Right cardiac atrium (tissue), 5 donors: ENCODE measurements around the gene MYOZ3. TPM values are rescaled to one million over a fixed set of nuclear protein-coding genes. Genes with fewer than 3 reads are reported as not detected.

Source experiments
- ATAC-seq, 2 donors: fragments of 200-7000 bp; cut with Tn5 transposase; one replicate each; pipeline versions ENCODE4 v1.8.0 to v1.9.1; 2020; ENCODE audit warnings: moderate library complexity in 2 of 2, mild to moderate bottlenecking in 1 of 2
- DNase-seq, 3 donors: peaks; one replicate each; pipeline ENCODE4 v3.0.0-alpha.2; 2020
- H3K27ac ChIP-seq: one replicate; pipeline ENCODE4 v1.5.1; 2013; ENCODE audit warnings: mild to moderate bottlenecking, low read length, control low read depth, moderate library complexity
- H3K27me3 ChIP-seq: one replicate; pipeline ENCODE4 v1.6.1; 2013; ENCODE audit not compliant: control insufficient read depth, insufficient read depth
- H3K4me1 ChIP-seq: one replicate; pipeline ENCODE4 v1.6.1; 2013; ENCODE audit warnings: low read length; ENCODE audit not compliant: control insufficient read depth, insufficient read depth
- H3K4me3 ChIP-seq: one replicate; pipeline ENCODE4 v1.5.1; 2013; ENCODE audit warnings: low read length, control low read depth
- H3K9me3 ChIP-seq: one replicate; pipeline ENCODE4 v1.6.1; 2013; ENCODE audit warnings: low read length; ENCODE audit not compliant: control insufficient read depth
- WGBS: extraction: QIAGEN DNeasy Blood & Tissue Kit; methylation state at CpG from one replicate; pipeline ENCODE4 v1.1.7; 2013; 5-methylcytosine and 5-hydroxymethylcytosine counted together
- intact Hi-C, 4 donors: fragments of 100-400 bp; cut with DNase I; formaldehyde crosslinking; loops; one replicate each; pipeline versions ENCODE4 v1.11.0 to v1.14.0; 2022 to 2023
- polyA plus RNA-seq: library from polyadenylated mRNA; stranded (reverse); fragments of 200-250 nt; gene quantifications from one replicate; pipeline ENCODE4 v1.2.3, GENCODE V29; 2013
- total RNA-seq, 4 donors: library from RNA; stranded (reverse); fragmentation: NEBNext Ultra II Directional; extraction: Animal tissue kit (Norgen Biotek cat#: 25700); gene quantifications; one replicate each; pipeline ENCODE4 v1.2.1, GENCODE V29; 2021
- donor health status: healthy with polysubstance abuse.
- donor health status: DM: no; HTN: yes; CAD: no.
- donor health status: DM: no; HTN: no; CAD: no.
- donor health status: DM: no; HTN: yes; CAD: no; lungs with severe emphysema.
- donor health status: DM: yes; HTN: yes; CAD: no.

MYOZ3 gene
- total and polyA plus RNA-seq, 5 donors: 3.3 to 9.3 (median 4.9) TPM

DNA sequence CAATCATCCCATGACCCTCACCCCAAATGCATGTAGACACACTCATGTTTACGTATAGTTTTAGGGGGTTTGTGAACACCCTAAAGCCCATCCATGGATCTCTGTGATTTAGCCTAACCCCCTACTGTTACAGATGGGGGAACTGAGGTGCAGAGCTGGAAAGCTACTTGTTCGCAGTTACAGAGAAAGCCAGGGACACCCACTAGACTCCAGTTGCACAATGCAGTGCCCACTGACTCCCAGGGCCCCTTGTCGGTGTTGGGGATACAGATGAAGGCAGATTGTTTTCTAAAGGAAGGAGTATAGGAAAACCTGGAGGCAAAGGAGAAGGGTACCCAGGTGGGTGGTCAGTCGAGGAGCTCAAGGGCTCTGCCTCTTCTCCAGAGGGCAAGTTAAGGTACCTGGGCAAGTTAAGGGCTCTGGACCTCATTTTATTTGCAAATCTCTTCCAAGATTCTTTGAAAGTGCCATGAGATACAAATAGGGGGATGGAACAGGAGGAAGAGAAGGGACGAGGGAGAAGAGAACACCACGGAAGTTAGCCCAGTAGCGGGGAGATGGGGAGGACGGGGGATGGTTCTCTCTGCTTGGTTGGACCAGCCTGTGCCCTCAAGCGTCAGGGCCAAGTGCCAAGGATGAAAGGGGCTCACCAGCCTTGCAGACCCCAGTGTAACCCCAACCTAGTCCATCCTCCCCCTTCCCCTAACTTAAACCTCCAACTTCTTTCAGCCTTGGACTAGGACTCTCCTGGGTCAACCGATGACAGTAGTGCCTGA, 958 bp downstream of the MYOZ3 start:
- intact Hi-C loops: no loop called here
- H3K27me3 ChIP-seq: no peaks in the 10 kb centered on the region
- no peak overlapping the region for H3K4me3 ChIP-seq
- ATAC-seq (no peak), DNase-seq (no peak)
- H3K9me3 ChIP-seq: no peaks in the 10 kb centered on the region
- H3K27ac ChIP-seq: no peak overlapping the region
- WGBS: 91% methylated on average over 10 of the region's 10 CpGs
- H3K4me1 ChIP-seq: peaks cover 13% of the 10 kb centered on the region

DNA sequence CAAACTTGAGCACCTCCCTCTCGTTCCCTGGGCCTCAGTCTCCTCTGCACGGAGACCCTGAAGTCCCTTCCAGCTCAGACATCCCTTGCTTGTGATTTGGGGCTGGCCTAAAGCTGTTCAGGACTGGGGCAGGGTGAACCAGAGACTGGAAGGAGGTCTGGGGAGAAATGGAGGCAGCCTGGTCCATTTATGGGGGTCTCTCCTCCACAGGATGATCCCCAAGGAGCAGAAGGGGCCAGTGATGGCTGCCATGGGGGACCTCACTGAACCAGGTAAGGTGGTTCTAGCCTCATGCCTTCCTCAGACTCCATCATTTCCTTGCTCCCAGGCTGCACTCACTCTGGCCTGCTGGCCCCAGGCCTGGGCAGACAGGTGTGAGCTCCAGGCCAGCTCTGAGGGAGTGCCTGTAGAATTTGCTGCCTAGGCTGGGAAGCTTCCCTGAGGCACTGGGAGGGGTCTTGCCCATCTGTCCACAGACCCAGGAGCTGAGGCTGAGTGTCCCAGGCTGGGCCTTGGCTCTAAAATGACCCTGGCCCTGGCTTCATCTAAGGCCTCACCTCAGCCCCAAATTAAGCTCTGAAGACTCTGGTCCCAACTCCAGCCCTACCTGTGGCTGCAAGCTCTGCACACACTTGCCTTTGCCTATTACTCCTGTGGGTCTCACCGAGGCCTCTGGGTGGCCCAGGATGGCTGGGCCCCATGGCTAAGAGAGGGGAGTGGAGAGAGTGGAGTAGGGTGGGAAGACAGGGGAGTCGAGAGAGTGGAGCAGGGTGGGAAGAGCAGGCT, 1.9 kb downstream of the MYOZ3 start:
- Histone ChIP-seq H3K27me3 (no peaks in the 10 kb centered on the region), H3K4me1 (peaks cover 13% of the 10 kb centered on the region), H3K9me3 (no peaks in the 10 kb centered on the region), H3K4me3 (no peak overlapping the region), H3K27ac (no peak overlapping the region)
- ATAC-seq: no peak
- 80% methylated on average over 4 of the region's 4 CpGs for WGBS
- intact Hi-C loops: no loop called here
- DNase-seq: no peak

DNA sequence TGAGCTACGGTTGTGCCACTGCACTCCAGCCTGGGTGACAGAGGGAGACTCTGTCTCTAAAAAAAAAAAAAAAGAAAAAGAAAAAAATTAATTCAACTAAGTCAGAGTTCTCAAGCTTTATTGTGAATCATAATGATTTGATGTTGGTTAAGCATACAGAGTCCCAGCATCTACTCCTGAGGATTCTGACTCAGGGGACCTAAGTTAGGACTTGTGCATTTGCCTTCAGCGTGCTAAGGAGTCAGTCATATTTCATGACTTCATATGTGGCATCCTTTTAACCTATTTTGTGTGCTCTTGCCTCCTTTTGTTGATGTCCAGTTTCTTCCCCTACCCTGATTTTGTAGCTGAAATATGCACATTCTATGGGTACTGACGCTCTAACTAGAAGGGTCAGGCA, 2.9 kb downstream of the MYOZ3 start:
- Histone ChIP-seq H3K27me3 (no peaks in the 10 kb centered on the region), H3K9me3 (no peaks in the 10 kb centered on the region), H3K4me1 (peaks cover 7% of the 10 kb centered on the region), H3K4me3 (no peak overlapping the region), H3K27ac (no peak overlapping the region)
- DNase-seq: no peak
- intact Hi-C loops: no loop called here
- ATAC-seq: no peak
- WGBS: 93% methylated on average over 3 of the region's 3 CpGs

DNA sequence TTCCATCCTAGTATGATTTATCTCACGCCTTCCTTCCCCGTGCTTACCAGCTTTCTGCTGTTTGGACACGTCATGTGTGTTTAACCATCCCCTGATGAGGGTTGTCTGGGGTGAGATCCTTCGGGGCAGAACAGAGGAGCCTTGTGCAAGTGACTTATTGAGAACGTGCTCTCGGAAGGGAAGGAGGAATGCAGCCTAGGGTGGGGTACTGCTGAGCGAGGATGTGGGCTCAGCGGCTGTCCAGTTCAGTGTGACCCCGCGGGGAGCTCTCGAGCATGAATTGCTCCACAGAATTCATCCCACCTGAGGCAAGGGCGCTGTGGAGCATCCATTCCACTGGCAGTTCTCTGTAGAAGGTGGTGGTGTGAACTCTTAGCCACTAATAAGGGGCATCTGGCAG, 4.0 kb downstream of the MYOZ3 start:
- Histone ChIP-seq H3K4me3 (no peak overlapping the region), H3K4me1 (peaks cover 1% of the 10 kb centered on the region), H3K27me3 (no peaks in the 10 kb centered on the region), H3K27ac (no peak overlapping the region), H3K9me3 (no peaks in the 10 kb centered on the region)
- intact Hi-C loops: no loop called here
- WGBS: 74% methylated on average over 12 of the region's 12 CpGs
- DNase-seq: no peak
- ATAC-seq: no peak

DNA sequence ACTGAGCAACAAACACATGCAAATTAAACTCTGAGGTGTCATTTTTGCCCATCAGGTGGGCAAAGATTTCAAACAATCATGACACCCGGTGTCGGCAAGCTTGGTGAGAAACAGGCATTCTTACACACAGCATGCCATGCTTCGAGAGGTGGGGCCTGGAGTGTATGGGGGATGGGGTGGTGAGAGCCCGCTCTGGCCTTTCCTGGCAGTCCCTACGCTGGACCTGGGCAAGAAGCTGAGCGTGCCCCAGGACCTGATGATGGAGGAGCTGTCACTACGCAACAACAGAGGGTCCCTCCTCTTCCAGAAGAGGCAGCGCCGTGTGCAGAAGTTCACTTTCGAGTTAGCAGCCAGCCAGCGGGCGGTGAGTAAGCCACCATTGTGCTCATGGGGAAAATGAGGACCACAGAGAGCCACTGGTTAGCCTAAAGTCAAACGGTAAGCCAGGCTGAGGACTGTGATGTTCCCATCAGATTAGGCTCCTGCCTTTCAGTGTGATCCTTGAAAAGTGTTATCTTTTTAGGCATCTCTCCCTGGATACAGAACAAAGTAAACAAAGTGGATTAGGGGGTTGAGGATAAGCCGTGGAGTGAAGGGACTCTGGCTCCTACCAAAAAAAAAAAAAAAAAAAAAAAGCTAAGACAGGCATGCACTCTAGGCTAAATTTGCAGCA, 9.4 kb downstream of the MYOZ3 start:
- Histone ChIP-seq H3K4me1 (peaks cover 10% of the 10 kb centered on the region), H3K4me3 (no peak overlapping the region), H3K9me3 (no peaks in the 10 kb centered on the region), H3K27ac (no peak overlapping the region), H3K27me3 (no peaks in the 10 kb centered on the region)
- ATAC-seq: no peak
- WGBS: 86% methylated on average over 14 of the region's 14 CpGs
- DNase-seq: no peak
- intact Hi-C loops: loop anchor here in 1 of 4 donors (5.0 to 10.0 kb wide), 2 partner anchors 108 to 216 kb away; no protein-coding TSS in a partner anchor

DNA sequence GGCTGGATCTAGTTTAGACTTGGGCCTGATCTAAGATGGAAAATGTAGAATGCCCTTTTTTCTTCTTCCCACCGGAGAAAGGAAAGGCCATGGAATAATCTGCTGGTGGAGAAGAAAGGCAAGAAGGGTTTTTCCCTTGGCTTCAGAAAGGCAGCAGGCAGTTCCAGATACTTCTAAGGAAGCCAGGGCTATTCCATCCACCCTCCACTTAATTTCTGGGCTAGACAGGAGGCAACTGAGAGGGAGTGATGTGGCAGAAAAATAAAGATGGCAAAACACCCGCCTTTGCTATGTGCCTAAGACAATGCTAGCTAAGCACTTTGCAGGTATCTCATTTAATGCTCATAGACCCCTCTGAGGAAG, 9.9 kb downstream of the MYOZ3 start:
- Histone ChIP-seq H3K27ac (no peak overlapping the region), H3K4me3 (peak overlapping the region; percentile 51), H3K9me3 (no peaks in the 10 kb centered on the region), H3K4me1 (peaks cover 10% of the 10 kb centered on the region), H3K27me3 (no peaks in the 10 kb centered on the region)
- ATAC-seq: no peak
- no peak for DNase-seq
- intact Hi-C loops: loop anchor here in 1 of 4 donors (5.0 to 10.0 kb wide), 2 partner anchors 109 to 216 kb away; no protein-coding TSS in a partner anchor
- WGBS: 44% methylated on average over 2 of the region's 2 CpGs

DNA sequence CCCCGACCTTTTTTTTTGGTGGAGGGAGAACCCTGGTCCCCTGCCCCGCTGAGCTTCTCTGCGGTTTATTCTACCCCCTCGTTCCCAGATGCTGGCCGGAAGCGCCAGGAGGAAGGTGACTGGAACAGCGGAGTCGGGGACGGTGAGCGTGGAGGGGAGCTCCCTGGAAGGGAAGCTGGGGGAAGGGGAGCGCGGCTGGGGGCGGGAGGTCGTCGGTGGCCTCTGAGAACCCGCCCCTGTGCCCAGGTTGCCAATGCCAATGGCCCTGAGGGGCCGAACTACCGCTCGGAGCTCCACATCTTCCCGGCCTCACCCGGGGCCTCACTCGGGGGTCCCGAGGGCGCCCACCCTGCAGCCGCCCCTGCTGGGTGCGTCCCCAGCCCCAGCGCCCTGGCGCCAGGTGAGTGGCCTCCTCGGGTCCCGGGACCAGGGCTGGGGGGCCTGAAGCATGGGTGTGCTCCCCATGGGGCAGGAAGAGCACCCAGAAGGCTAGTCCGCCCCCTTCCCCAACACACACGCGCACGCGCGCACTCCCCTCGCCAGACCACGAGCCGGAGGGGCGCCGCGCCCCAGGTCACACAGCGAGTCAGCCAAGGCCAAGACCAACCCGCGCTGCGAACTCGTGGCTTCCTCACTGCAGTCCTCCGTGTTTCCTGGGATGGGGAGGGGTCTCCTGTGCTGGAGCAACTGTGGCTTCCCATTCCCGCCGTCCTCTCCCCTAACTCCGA, 10.6 kb downstream of the MYOZ3 start:
- H3K27me3 ChIP-seq: no peaks in the 10 kb centered on the region
- no peak overlapping the region for H3K27ac ChIP-seq
- H3K4me3 ChIP-seq: peak overlapping the region; percentile 51
- H3K9me3 ChIP-seq: no peaks in the 10 kb centered on the region
- DNase-seq (peak; percentile 41 to 78 (median 70)), ATAC-seq (peak; percentile 1 to 43)
- WGBS: 3% methylated on average over 51 of the region's 51 CpGs
- H3K4me1 ChIP-seq: peaks cover 10% of the 10 kb centered on the region
- intact Hi-C loops: loop anchor here in 1 of 4 donors (5.0 to 10.0 kb wide), 2 partner anchors 109 to 217 kb away; no protein-coding TSS in a partner anchor

DNA sequence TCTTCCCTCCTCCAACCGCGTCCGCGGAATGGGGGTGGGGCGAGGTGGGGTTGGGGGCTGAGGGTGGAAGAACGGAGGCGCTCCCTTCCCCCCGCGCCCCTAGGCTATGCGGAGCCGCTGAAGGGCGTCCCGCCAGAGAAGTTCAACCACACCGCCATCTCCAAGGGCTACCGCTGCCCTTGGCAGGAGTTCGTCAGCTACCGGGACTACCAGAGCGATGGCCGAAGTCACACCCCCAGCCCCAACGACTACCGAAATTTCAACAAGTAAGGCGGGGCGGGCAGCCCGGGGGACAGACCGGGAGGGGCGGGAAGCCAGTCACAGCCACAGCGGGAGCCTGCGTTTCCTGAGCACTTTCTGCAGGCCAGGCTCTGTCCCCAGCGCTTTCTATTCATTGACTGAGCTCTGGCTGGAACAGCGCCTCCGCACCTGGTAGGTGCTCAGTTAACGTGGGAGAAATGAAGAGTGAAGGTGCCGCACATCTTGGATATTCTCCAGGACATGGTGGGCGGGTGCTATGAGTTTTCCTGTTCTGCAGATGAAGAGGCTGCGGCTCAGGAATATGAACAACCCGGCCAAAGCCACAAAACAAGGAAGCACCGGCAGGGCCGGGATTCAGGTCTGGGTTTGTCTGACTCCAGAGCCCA, 11.3 kb downstream of the MYOZ3 start:
- intact Hi-C loops: loop anchor here in 1 of 4 donors (5.0 to 10.0 kb wide), 2 partner anchors 110 to 218 kb away; no protein-coding TSS in a partner anchor
- Histone ChIP-seq H3K4me3 (peak overlapping the region; percentile 51), H3K27me3 (no peaks in the 10 kb centered on the region), H3K4me1 (peaks cover 10% of the 10 kb centered on the region), H3K27ac (no peak overlapping the region), H3K9me3 (no peaks in the 10 kb centered on the region)
- peak; percentile 69 to 87 (median 85) for DNase-seq
- ATAC-seq: peak; percentile 44 to 60
- 4% methylated on average over 38 of the region's 38 CpGs for WGBS

DNA sequence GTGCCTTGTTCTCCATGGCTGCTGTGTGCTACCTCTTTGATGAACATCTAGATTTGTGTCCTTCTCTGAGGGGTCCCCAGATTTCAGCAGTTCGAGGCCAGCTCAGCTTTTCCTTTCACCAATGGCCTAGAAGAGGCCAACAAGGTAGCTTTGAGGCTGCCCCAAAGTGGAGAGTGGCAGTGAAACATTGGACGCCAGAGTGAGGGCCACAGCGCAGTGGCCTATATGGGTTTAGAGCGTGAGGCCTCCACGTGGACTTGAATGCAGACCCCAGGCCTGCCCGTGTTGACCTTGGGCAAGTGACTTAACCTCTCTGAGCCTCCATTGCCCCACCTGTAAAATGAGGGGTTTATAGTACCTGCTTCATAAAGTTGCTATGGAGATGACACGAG, 11.8 kb downstream of the MYOZ3 start:
- ATAC-seq (no peak), DNase-seq (no peak)
- Histone ChIP-seq H3K27ac (no peak overlapping the region), H3K9me3 (no peaks in the 10 kb centered on the region), H3K4me1 (peaks cover 10% of the 10 kb centered on the region), H3K4me3 (peak overlapping the region; percentile 51), H3K27me3 (no peaks in the 10 kb centered on the region)
- 82% methylated on average over 7 of the region's 7 CpGs for WGBS
- intact Hi-C loops: loop anchor here in 1 of 4 donors (5.0 to 10.0 kb wide), 2 partner anchors 111 to 218 kb away; no protein-coding TSS in a partner anchor

DNA sequence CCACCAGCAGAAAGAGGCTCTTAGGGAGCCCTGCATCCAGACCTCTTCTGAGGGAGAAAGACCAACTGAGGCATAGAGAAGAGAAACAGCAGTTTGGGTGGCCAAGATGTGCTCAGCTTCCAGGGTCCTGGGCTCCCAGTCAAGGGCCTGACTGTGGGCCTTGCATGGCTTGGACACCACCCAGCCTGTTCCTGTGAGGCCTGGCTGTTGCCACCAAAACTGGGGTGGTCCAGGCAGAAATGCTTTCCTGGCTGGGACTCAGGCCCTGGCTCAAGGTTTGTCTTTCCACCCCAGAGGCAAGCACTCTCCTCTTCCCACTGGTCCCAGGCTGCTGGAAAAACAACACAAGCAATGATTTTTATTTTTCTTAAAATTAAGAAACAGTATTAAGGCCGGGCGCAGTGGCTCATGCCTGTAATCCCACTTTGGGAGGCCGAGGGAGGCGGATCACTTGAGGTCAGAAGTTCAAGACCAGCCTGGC, 13.3 kb downstream of the MYOZ3 start:
- ATAC-seq: peak; percentile 39 to 77
- peak; percentile 81 to 95 (median 92) for DNase-seq
- peaks cover 10% of the 10 kb centered on the region for H3K4me1 ChIP-seq
- intact Hi-C loops: loop anchor here in 1 of 4 donors (5.0 to 10.0 kb wide), 2 partner anchors 112 to 220 kb away; no protein-coding TSS in a partner anchor
- no peaks in the 10 kb centered on the region for H3K27me3 ChIP-seq
- WGBS: 60% methylated on average over 4 of the region's 4 CpGs
- H3K4me3 ChIP-seq: no peak overlapping the region
- peak overlapping the region; percentile 60 for H3K27ac ChIP-seq
- H3K9me3 ChIP-seq: no peaks in the 10 kb centered on the region
